Esophagus squamous epithelium (tissue), 5 donors: ENCODE results near the gene KRTAP10-7. TPM values are rescaled to one million over a fixed set of nuclear protein-coding genes. Genes with fewer than 3 reads are reported as not detected.
"Not testable (repeated sequence)": the region's sequence is repeated elsewhere in the genome, so short reads cannot be mapped to it uniquely, and the experiment has no call there.

Source experiments
- DNase-seq: peaks from one replicate; lab custom pipeline; 2025; lab: John Stamatoyannopoulos, UW
- H3K27ac ChIP-seq, 4 donors: fragments of 200-600 bp; sonication (generic); one replicate each; pipeline ENCODE4 v1.5.1; 2016 to 2019; ENCODE audit warnings: mild to moderate bottlenecking in 1 of 4
- H3K27me3 ChIP-seq, 4 donors: fragments of 200-600 bp; sonication (generic); 1 replicate in 3 of 4; 2 replicates in 1 of 4; pipeline versions ENCODE4 v1.5.1 to v1.6.0; 2017 to 2021; ENCODE audit warnings: antibody characterized with exemption in 1 of 4
- H3K36me3 ChIP-seq, 3 donors: fragments of 200-600 bp; sonication (generic); one replicate each; pipeline ENCODE4 v1.5.1; 2016 to 2019
- H3K4me1 ChIP-seq, 3 donors: fragments of 200-600 bp; sonication (generic); one replicate each; pipeline ENCODE4 v1.5.1; 2017 to 2019
- H3K4me3 ChIP-seq, 4 donors: fragments of 200-600 bp; sonication (generic); 1 replicate in 3 of 4; 2 replicates in 1 of 4; pipeline ENCODE4 v1.5.1; 2016 to 2019; ENCODE audit warnings: mild to moderate bottlenecking in 2 of 4, moderate library complexity in 1 of 4
- H3K9me3 ChIP-seq, 3 donors: fragments of 200-600 bp; sonication (generic); one replicate each; pipeline ENCODE4 v1.5.1; 2016 to 2019
- POLR2A ChIP-seq, 4 donors: fragments of 450-650 bp; IDR thresholded peaks; one replicate each; pipeline ENCODE4 v1.6.1; 2017; ENCODE audit warnings: antibody characterized with exemption in 4 of 4, mild to moderate bottlenecking in 4 of 4, moderate library complexity in 3 of 4
- WGBS, 2 donors: methylation state at CpG; one replicate each; pipeline ENCODE4 v1.1.5; 2018; 5-methylcytosine and 5-hydroxymethylcytosine counted together
- intact Hi-C: fragments of 100-400 bp; cut with DNase I; formaldehyde crosslinking; loops from one replicate; pipeline ENCODE4 v1.15.0; 2022
- total RNA-seq, 4 donors: library from RNA; depleted of rRNA; stranded (reverse); fragments of >200 nt; gene quantifications; one replicate each; pipeline ENCODE4 v1.1.0, GENCODE V29; 2016
- TF ChIP-seq, protein P1 (sequence below), 6 experiments: fragments of 450-650 bp in 4 of 6; fragments of 200-600 bp in 2 of 6; sonication (generic) in 2 of 6; IDR thresholded peaks; one replicate each; pipeline ENCODE4 v1.5.1; 2016 to 2019; ENCODE audit warnings: antibody characterized with exemption in 6 of 6, mild to moderate bottlenecking in 4 of 6, moderate library complexity in 4 of 6
- donor health status: DM: yes; HTN: yes; CAD: no.

The KRTAP10-7 gene
- total RNA-seq, 4 donors from 2014 or later, result not detected

DNA sequence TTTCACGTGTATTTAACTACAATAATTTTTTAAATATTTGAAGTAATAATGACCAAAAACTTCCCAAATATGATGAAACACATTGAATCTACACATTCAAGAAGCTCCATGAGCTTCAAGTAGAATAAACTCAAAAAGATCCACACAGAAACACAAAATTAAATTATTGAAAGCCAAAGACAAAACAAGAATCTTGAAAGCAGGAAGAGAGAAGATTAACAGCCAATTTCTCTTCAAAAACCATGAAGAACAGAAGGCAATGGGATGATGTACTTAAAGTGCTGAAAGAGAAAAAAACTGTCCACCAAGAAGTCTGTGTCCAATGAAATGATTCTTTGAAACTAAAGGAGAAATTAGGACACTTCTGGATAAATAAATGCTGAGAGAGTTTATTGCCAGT, 31.7 kb downstream of the KRTAP10-7 start:
- intact Hi-C loops, result no loop called here
- DNase-seq, result no peak
- H3K4me1 ChIP-seq, result no peaks in the 10 kb centered on the region

DNA sequence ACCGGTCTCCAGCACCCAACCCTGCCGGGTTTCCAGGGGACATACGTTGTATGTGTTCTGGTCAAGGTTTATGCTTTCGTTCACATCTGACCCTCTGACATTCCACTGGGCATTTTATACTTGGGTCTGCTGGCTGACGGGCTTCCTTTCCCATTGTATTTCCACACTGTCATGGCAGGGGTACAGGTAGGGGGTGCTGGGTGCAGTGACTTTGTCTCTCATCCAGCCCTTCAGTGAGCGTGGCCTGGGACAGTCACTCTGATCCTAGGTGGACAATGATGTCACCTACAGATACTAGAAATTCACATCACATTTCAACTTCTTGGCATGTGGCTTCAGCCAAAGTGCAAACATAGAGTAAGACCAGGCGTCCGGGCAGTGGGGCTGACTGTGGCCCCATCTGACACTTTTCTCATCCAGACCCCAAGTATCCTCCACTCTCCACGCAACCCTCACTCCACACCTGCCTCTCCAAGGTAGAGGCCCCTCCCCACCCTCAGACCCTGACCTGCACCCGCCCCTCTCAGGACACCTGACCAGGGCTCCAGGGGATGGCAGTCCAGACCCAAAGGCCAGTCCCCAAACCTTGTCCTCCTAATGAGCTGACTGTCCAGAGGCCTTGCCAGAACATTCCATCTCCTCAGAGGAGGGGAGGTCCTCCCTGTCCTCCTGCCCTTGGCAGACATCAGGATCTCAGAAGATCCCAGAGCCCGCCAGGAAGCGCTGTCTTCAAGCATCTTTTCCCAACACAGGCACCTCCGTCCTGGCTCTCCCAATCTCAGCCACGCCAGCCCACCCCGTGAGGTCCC, 36.0 kb downstream of the KRTAP10-7 start:
- H3K27ac ChIP-seq, result no peak overlapping the region
- TF ChIP-seq POLR2A (IDR thresholded peaks at IDR 0.05), result no peak
- TF ChIP-seq, protein P1, sequence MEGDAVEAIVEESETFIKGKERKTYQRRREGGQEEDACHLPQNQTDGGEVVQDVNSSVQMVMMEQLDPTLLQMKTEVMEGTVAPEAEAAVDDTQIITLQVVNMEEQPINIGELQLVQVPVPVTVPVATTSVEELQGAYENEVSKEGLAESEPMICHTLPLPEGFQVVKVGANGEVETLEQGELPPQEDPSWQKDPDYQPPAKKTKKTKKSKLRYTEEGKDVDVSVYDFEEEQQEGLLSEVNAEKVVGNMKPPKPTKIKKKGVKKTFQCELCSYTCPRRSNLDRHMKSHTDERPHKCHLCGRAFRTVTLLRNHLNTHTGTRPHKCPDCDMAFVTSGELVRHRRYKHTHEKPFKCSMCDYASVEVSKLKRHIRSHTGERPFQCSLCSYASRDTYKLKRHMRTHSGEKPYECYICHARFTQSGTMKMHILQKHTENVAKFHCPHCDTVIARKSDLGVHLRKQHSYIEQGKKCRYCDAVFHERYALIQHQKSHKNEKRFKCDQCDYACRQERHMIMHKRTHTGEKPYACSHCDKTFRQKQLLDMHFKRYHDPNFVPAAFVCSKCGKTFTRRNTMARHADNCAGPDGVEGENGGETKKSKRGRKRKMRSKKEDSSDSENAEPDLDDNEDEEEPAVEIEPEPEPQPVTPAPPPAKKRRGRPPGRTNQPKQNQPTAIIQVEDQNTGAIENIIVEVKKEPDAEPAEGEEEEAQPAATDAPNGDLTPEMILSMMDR (IDR thresholded peaks at IDR 0.05), result no peak
- intact Hi-C loops, result no loop called here
- H3K27me3 ChIP-seq, result peaks cover 0 to 61% (median 0%) of the 10 kb centered on the region in 4 donors
- no peaks in the 10 kb centered on the region for H3K36me3 ChIP-seq
- H3K4me3 ChIP-seq, result no peak overlapping the region
- DNase-seq, result no peak
- peaks cover 0 to 19% (median 7%) of the 10 kb centered on the region in 3 donors for H3K9me3 ChIP-seq
- no peaks in the 10 kb centered on the region for H3K4me1 ChIP-seq
- 75 to 88% methylated on average over 7 to 8 of the region's 15 CpGs for WGBS, 2 donors

More for the DNA sequence above, 31.7 kb downstream of the KRTAP10-7 start:
- H3K36me3 ChIP-seq, result no peaks in the 10 kb centered on the region
- H3K27ac ChIP-seq, result no peak overlapping the region
- peaks cover 0 to 39% (median 0%) of the 10 kb centered on the region in 4 donors for H3K27me3 ChIP-seq
- H3K4me3 ChIP-seq, result no peak overlapping the region
- TF ChIP-seq, protein P1 (IDR thresholded peaks at IDR 0.05), result no peak
- no peak for TF ChIP-seq POLR2A (IDR thresholded peaks at IDR 0.05)
- WGBS, 2 donors, result 81 to 91% methylated on average over 1 of the region's 1 CpG
- peaks cover 0 to 26% (median 7%) of the 10 kb centered on the region in 3 donors for H3K9me3 ChIP-seq

DNA sequence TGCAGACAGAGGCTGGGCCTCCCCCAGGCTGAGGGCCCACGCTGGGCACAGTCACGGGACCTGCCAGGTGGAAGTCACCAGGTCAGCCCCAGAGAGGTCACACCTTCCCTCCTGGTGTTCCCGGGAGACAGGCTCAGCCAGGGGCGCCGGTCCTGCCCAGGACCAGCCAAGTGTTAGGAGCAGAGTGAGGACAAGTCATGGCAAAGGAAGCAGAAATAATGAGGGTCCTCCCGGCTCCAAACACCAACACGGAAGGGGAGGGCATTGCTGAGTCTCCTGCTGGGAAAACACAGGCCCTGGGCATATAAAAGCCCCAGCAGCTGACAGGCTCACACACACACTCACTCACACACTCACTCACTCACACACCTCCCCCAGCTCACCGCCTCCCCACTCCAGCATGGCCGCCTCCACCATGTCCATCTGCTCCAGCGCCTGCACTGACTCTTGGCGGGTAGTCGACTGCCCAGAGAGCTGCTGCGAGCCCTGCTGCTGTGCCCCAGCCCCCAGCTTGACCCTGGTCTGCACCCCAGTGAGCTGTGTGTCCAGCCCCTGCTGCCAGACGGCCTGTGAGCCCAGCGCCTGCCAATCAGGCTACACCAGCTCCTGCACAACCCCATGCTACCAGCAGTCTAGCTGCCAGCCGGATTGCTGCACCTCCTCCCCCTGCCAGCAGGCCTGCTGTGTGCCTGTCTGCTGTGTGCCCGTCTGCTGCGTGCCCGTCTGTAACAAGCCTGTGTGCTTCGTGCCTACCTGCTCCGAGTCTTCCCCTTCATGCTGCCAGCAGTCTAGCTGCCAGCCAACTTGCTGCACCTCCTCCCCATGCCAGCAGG, 36.8 kb downstream of the KRTAP10-7 start, which contains the start of gene KRTAP10-10:
Gene KRTAP10-10 (plus strand): TSS at position 339 of the 833 bp plus-strand sequence. CDS start 62 bp downstream, at position 401.
- H3K27me3 ChIP-seq, result peaks cover 0 to 61% (median 0%) of the 10 kb centered on the region in 4 donors
- H3K36me3 ChIP-seq, result no peaks in the 10 kb centered on the region
- intact Hi-C loops, result no loop called here
- H3K9me3 ChIP-seq, result peaks cover 0 to 16% (median 3%) of the 10 kb centered on the region in 3 donors
- H3K4me1 ChIP-seq, result no peaks in the 10 kb centered on the region
- H3K4me3 ChIP-seq, result no peak within 1 kb of the TSS
- TF ChIP-seq, protein P1 (IDR thresholded peaks at IDR 0.05), result no peak
- TF ChIP-seq POLR2A (IDR thresholded peaks at IDR 0.05), result no peak
- 61 to 65% methylated on average over 6 to 9 of the region's 21 CpGs for WGBS, 2 donors
- DNase-seq, result no peak
- no peak within 1 kb of the TSS for H3K27ac ChIP-seq

DNA sequence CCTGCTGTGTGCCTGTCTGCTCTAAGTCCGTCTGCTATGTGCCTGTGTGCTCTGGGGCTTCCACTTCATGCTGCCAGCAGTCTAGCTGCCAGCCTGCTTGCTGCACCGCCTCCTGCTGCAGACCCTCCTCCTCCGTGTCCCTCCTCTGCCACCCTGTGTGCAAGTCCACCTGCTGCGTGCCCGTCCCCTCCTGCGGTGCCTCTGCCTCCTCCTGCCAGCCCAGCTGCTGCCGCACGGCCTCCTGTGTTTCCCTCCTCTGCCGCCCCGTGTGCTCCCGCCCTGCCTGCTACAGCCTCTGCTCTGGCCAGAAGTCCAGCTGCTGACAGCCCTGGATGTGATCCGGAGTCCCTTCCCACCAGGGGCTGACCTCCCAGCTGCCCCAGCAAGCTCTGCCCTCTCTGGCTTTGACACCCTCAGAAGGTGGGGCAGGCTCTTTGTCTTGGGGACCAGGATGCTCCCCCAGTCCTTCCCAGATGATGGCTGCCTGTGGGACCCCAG, 37.5 kb downstream of the KRTAP10-7 start:
- H3K4me1 ChIP-seq, DNase-seq, H3K4me3 ChIP-seq, H3K27ac ChIP-seq, intact Hi-C loops, H3K36me3 ChIP-seq: not testable (repeated sequence)
- H3K9me3 ChIP-seq, result peaks cover 0 to 12% (median 0%) of the 10 kb centered on the region in 3 donors
- H3K27me3 ChIP-seq, result peaks cover 0 to 61% (median 0%) of the 10 kb centered on the region in 4 donors
- 61 to 79% methylated on average over 7 to 11 of the region's 12 CpGs for WGBS, 2 donors

DNA sequence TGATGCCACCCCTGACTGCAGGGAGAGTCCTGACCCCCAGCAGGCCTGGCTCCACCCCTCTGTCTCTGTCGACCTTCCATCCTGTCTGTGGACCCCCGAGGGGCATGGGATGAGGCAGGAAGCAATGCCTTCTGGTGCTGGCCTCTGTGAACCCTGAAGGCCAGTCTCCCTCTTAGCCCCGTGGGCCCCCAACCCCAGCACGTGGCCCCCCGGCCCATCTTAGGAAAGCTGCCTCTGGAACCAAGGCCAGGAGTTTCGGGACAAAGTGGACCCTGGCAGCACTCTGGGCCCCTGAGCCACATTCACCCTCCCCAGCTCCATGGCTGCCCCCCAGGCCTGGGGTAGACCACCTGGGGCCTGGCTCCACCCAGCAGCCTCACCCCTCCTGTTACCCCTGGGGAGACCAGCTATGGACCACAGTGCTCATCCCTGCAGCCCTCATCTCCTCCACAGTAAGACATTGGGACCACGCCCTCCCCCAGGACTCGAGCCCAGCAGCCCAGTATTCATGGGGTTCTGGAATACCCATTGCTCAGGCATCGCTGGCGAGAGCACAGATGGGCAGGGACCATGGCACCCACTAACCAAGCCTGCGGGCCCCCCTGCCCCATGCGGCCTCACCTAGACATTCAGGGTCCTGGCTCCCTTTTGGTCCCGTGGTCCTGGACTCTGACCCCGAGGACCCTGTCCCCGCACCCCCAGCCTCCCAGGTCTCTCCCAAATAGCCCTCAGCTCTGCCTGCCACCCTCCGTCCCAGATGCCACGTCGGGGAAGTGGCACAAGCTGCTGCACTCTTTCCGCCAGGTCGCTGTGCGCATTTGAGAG, 38.3 kb downstream of the KRTAP10-7 start:
- peaks cover 0 to 61% (median 0%) of the 10 kb centered on the region in 4 donors for H3K27me3 ChIP-seq
- H3K4me3 ChIP-seq, H3K4me1 ChIP-seq, intact Hi-C loops, H3K36me3 ChIP-seq, DNase-seq, H3K27ac ChIP-seq: not testable (repeated sequence)
- WGBS, 2 donors, result 55% methylated on average over 2 of the region's 21 CpGs; no CpG with 5 or more reads in 1 of the 2 donors
- peaks cover 0 to 13% (median 0%) of the 10 kb centered on the region in 3 donors for H3K9me3 ChIP-seq
